Activated T-helper 1 cell treated with anti-CD3 and anti-CD28 coated beads, Interleukin-2, amount 50 U/mL, for 16 hours (primary cell): Measurements from ENCODE around the gene TADA3.

ENCODE experiments used
- DNase-seq, 2 donors: peaks; one replicate each; pipeline ENCODE4 v3.0.0-alpha.2; 2020; ENCODE audit warnings: low read depth in 1 of 2, low spot score in 1 of 2

Gene TADA3

DNA sequence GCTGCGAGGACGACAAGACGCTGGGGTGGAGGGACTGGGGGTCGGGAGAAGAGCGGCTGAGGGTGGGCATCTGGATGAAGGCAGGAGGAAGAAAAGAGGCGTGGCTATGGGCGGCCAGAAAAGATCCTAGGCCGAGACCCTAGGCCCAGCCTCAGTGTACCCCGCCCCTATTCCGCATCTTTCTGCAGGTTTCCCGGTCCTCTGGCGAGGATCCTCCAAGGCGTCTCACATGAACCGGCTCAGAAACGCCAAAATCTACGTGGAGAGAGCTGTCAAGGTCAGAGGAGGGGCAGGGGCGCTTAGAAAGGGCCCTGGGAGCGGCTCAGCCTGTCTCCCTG, 18.1 kb upstream of the TADA3 start:
- no peak for DNase-seq

DNA sequence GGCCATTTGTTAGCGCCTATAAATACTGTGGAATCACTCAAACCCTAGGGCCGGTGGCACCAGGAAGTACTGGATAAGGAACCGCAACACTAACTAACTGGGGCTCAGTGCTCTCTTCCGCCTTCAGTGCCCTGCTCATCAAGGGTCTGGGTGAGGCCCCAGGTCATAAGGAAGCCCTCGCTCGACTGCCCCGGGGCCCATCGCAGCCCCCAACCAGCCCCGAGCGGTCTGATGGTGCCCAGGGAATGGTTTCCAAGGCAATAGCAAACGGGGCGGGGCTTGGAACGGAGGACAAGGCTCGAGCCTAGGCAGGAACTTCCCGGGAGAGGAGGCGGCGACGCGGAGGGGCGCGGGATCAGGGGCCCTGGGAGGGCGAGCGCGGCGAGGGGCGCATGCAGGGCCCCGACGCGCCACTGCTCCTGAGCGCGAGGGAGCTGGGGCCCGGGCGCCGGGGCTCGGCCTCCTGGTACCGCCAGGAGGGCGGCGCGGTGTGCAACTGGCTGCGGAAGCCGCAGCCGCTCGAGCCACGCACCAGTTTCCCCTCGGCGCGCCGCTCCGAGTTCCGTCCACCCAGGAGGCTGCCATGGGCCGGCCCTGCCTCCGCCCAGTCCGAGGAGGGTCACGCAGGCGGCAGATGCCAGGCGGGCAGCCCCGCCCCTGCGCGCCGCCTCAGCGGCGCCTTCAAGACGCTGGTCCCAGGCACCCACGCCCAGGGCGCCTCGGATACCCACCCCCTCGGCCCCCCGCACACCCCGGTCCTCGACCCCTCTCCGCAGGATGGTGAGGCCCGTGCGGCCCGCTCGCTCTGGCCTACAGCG, 17.6 kb upstream of the TADA3 start, which contains the start of gene TTLL3:
TSS of gene TTLL3 (plus strand) at position 648 of the 818 bp plus-strand sequence. CDS start 400 bp downstream, outside the sequence.
- peak; percentile 14 to 16 for DNase-seq

DNA sequence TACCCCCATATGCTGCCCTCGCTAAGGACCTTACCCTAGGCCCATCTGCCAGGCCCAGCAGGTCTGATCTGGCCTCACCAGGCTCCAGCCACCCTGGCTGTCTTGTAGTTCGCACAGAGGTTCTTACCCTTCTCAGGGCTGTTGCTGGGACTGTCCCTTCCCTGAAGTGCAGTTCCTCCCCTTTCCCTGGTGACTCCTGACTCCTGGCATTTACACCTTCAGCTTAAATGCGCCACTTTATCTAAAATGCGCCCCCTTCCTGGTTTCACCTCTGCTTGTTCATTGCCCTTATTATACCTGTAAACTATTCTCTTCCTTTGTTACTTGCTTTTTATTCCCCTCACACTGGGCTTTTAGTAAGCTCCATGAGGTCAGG, 17.0 kb upstream of the TADA3 start:
- DNase-seq, result no peak

DNA sequence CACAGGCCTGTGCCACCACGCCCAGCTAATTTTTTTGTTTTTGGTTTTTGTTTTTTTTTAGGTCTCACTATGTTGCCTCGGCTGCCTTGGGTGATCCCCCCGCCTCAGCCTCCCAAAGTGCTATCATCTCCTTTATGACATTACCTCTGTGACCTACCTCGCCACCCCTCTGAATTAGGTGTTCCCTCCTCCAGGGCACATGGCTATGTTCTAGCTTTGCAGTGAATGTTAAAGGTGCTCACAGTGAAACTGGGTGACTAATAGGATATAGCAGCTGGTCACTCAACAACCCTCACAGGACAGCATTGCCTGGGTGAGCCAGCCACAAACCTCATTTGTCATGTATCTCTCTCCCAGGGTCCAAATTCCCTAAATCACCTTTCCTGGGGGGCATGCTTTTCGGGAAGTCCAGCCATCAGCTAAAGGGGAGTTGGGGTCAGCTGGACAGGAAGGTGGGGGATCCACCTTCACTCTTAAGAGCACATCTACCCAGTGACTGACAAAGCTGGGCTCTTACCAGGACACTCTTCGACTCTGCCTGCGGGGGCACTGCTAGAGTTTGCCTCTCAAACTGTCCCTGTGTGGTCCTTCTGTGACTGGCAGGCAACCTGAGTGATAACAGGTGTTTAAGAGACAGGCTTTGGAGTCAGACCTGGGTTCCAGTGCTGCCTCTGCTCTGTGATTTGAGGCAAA, 16.2 kb upstream of the TADA3 start:
- DNase-seq, result peak in 1 of 2 donors; percentile 33

DNA sequence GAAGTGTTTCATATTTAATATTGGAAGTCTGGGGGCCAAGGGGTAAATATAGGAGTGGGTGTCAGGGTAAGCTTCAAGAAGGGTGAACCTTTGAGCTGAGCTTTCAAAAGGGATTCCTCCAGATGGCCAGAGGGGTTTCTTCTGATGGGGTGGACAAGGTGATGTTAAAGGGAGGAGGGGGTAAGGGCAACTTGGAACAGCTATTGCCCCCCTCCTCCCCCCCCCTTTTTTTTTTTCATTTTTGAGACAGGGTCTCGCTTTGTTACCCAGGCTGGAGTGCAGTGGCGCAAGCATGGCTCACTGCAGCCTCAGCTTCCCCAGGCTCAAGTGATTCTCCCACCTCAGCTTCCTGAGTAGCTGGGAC, 15.7 kb upstream of the TADA3 start:
- DNase-seq, result no peak

DNA sequence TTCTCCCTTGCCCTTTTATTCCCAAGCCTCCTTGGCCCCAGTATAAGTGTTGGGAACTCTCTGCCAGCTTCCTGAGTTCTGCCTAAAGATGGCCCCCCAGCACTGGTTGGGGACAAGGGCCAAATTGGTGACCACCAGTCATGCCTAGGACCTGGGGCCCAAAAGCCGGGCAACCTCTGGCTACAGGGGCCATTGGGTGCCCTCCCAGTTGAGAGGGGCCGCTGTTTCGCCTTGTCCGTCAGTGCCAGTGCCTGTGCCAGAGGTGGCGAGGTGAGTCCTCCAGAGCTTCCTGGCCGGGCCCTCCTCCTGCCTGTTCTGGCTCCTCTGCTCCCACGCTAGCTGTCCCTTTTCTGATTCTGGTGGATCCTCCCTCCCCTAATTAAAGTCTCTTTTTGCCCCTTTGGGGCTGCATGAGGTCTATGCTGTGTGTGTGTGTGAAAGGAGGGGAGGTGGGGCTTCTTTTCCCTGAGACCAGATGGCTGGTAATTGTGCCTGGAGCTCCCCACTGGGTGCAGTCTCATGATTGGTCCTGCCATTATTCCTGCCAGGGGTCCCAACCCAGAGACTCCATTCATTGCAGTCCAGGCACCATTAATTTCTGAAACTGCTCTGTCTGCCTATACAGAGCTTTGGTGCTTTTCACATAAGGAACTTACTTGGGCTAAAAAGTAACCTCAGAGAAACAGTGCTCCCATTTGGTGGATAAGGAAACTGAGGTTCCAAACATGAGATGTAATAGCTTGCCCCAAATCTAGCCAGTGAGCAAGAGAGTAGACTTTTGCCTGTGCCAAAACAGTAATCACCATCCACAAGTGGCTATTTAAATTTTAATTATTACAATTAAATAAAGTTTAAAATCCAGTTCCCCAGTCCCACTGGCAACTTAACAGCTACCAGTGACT, 14.7 kb upstream of the TADA3 start:
- DNase-seq, result no peak

DNA sequence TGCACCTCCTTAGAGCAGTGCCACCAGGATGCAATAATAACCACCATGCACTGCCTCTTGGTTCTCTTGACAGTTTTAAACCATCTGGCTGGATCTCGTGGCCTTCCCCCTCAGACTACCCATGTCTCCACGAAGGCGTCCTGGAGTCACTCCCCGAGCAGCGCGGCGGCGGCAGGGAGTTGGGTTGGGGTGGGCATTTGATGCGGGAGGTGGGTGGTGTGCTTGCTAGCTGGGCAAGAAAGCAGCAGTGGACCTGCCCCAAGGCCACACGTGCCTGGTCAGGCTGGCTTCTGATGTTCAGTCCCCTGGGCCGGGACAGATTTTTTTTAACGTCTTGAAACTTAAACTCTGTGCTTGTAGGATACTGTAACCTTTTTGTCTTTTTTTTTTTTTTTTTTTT, 13.9 kb upstream of the TADA3 start:
- no peak for DNase-seq

DNA sequence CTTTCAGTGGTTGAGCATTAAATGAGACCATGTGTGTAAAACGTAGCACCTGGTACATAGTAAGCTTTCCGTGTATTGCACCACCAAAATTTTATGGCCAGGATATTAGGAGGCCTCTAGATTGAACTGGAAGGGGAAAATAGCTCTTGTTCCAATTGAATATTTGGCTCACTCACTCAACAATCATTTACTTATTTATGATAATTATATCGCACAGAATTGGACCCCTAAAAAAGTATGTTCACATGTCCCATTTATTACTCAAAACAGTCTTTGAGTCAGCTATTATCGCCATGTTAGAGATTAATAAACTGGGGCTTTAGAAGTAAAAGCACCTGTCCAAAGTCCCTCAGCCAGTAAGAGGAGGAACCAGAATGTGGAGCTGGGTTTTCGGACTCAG, 12.7 kb upstream of the TADA3 start:
- DNase-seq, result no peak

DNA sequence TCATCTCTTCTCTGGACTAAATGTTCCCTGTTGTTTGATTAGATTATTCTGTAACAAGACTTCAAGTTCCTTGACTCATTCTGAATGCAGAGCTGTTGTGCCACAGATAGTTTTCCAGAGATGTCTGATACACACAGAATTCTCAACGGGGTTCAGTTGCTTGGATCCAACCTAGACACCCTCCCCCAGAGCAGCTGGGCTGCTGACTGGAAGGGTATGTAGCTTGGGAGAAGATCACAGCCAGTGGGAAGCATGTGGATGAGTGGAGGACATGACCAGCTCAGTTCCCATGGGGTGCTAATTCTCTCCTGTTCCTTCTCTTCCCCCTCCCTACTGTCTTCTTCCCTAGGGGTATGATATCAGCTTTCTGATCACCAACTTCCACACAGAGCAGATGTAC, 11.2 kb upstream of the TADA3 start:
- no peak for DNase-seq

DNA sequence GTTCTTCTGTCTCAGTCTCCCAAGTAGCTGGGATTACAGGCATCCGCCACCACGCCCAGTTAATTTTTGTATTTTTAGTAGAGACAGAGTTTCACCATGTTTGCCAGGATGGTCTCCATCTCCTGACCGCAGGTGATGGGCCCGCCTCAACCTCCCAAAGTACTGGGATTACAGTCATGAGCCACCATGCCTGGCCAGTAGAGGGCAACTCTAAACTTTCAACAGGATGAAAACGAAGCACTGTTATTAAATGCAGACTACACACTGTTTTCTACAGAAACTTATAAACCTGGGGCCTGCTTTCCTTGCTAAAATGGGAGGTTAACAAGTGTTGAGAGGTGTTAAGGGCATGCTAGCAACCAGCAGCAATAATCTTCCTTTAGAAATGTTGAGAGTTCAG, 8.3 kb upstream of the TADA3 start:
- DNase-seq, result no peak

DNA sequence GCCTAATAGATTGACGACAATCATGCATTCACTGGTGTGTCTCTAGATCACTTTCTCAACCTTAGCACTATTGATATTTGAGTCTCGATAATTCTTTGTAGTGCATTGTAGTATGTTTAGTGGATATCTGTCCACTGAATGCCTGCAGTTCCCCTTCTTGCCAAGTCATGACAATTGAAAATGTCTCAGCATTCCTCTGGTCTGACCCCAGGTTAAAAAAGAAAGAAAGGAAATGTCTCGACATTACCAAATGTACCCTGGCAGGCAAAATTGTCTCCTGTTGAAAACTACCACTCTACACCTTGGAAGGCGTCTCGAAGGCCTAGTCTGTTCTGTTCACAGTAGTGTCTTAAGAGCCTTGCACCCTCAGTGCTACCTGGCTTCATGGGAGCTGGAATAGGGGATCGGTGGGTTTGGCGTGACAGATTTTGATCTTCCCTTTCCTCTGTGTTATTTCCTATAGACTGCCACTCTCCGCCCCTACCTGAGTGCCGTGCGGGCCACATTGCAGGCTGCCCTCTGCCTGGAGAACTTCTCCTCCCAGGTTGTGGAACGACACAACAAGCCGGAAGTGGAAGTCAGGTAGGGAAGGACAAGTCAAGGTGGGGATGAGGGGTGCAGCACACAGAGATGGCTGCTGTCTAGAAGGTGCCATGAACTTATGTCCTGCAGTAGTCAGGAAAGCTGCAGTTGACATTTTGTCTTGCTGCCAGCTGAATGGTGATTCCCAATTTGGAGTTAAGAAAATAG, 5.1 kb upstream of the TADA3 start:
- DNase-seq, result no peak

DNA sequence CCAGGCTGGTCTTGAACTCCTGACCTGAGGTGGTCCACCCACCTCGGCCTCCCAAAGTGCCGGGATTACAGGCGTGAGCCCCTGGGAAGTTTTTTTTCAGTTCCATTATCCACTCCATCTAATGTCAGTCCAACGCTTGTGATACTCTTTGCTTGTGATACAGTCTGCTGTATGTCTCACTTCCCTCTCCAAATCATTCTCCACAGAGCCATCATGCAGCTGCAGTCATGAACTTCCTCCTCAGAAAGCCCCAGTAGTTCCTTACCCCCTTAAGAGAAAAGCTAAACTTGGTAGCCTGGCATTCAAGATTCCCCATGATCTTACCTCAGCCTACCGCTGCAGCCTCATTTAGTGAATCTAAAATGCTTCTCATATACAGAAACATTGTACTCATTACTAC, 2.9 kb upstream of the TADA3 start:
- DNase-seq, result no peak

DNA sequence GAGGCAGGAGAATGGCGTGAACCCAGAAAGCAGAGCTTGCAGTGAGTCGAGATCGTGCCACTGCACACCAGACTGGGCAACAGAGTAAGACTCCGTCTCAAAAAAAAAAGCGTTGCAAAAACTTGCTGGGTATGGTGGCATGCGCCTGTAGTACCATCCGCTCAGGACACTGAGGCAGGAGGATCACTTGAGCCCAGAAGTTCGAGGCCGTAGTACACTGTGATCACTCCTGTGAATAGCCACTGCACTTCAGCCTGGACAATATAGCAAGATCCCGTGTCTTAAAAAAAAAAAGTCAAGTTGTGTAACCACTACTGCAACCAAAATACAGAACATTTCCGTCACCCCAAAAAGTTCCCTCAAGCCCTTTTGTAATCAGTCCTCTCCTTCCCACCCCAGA, 2.1 kb upstream of the TADA3 start:
- no peak for DNase-seq

DNA sequence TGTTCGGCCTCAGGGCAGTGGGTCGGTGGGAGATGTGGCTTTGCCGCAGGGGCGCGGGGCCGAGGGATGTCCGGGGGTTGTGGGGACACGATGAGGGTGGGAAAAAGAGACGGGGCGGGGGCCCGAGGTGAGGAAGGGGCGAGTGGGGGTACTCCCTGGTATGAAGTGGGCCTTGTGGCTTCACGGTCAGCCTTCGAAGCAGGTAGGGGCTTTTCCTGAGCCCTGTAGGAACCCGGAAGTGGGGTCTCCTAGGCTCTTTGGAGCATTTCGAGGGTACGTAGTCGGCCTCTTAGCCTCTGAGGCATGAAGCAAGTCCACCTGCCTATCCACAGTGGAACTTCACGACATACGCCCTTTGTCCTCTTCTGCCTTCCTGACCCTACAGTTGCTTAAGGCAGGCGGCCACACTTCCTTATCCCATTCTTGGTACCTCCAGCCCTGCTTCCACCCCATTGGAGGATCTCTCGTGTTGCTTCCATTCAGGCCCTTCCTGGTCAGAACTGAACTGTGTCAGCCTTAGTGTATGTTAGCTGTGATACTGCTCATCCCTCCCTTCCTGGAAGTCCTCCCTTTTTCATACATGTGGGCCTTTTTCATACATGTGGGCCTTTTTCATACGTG, 998 bp upstream of the TADA3 start:
- no peak for DNase-seq

DNA sequence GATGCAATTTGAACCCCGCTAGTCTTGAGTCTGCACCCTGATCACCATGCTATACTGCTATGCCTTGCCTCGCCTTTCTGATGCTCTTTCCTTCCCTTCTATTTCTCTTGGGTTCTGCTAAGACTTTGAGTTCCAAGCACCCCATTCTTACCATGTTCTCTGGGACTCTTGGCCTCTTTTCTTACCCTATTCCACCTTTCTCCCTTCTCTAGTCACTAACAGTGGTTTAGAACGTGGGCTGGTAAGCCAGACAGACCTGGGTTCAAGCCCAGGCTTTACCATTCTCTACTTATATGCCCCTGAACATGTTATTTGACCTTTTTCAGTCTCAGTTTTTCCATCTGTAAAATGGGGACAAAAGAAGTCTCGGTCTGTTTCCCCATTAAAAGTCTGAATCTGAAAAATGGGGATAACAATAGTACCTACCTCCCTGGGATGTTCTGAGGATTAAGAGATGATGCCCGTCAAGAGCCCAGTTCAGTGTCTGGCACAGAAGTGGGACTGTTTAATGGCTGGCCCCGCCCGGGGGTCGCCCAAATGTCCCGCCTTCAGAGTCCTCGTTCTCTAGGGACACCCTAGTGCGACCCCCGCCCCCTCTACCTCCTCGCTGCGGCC, 376 bp downstream of the TADA3 start:
- no peak for DNase-seq

DNA sequence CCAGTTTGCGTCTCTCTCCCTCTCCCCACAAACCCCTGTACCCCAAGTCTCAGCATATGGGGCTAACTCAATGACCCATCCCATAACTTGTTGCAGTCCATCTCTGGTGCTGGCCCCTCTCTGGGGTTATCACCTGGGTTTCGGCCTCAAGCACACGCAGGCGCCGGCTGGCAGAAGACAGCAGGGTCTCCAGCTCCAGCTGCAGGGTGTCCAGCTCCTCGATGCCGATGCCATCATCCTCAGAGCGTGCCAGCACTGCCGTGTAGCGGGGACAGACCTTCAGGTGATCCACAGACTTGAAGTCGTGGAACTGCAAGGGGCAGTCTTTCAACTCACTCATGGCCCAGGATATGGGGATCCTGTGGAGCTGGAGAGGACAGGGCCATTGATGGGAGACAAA, 1.1 kb downstream of the TADA3 start:
- DNase-seq, result no peak

DNA sequence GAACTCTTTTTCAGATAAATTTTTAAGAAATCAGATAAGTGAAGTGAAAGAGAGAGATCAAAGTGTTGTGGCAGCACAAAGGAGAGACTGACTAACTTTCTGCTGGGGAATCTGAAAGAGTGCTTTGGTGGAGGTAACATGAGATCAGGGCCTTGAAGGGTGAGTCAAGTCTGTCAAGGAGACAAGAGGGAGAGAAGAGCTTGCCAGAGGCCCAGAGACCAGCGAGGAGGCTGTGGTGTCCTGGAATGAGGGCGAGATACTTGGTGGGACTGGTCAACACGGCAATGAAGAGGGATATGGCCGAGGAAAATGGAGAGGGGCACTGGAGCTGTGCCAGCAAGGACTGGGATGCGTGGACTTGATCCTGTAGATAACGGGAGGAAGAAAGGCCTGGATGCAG, 4.6 kb downstream of the TADA3 start:
- DNase-seq, result no peak

DNA sequence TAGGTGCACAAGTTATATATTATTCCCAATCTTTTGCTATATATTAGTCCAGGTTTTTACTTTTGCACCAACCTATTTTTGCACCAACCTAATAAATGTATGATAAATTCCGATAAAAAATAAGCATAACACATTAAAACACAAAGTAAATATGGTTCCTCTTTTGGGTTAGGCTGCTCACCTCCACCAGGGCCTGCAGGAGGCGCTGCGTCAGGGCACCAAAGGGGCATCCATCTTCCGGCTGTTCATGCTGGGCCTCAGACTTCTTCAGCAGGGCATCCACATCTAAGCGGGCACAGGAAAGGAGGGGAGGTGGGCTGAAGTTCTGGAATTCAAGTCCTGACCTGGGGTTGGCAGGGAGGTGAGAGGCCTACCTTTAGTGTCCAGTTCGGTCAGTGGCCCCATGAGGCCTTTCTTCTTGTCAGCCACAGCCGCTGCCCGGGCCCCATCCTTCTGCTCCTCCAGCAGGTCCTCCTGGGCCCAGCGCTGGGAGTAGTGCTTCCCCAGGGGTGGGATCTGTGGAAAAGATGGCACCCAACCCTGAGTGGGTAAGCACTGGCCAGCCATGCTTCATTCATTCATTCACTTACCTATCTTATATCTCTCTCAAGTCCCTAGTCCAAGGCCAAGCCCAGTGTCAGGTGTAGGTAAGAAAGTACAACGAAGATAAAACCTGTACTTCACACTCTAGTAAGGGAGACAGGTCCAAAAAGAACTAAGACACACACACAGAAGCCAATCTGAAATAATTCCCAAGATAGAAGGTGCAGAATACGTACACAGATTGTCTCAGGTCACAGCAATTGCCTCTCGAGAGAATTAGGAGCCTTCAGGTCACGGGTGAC, 5.2 kb downstream of the TADA3 start:
- DNase-seq, result no peak

DNA sequence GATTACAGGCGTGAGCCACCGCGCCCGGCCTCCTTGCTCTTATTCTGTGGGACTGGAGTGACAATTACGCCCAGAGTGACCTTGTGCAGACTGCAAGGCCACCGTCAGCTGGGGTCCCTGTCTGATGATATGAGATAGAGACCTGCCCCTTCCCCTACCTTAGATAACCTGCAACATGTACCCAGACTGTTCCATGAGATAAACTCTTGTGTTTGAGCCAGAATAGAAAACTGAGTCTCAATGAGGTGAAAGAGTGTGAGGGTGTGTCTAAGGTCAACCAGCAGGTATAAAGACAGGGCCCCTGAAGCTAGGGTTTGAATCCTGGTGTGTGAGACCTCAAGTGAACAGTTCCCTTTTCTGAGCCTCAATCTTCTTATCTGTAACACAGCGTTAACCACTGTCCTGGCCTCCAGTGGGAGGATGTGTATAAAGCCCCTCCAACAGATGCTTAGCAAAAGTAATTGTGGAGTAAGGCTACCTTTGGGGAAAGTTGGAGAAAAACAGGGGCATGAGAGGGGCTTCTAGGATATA, 6.0 kb downstream of the TADA3 start:
- no peak for DNase-seq
